Right forelimb (tissue), 1 donor: ENCODE results near the gene RETREG3.
"Not testable (repeated sequence)": the region's sequence is repeated elsewhere in the genome, so short reads cannot be mapped to it uniquely, and the experiment has no call there.

Source experiments
- DNase-seq: peaks from one replicate; pipeline ENCODE4 v3.0.0-alpha.2; 2018

Gene RETREG3

GRCh38 chr17:42609182-42609813 is at the start of gene RETREG3, which contains the start of gene TUBG1:
Gene RETREG3 (minus strand): TSS chr17:42609374. CDS start chr17:42609324, 50 bp downstream.
Gene TUBG1 (plus strand): TSS chr17:42609683. CDS start chr17:42609738, 55 bp downstream.
- DNase-seq: peak; percentile 99

GRCh38 chr17:42657824-42658588 is 48.8 kb upstream of the RETREG3 start:
- no peak for DNase-seq

- DNase-seq: no peak
Observed at GRCh38 chr17:42655528-42655927, 46.4 kb upstream of the RETREG3 start.

GRCh38 chr17:42653179-42654124 is 44.3 kb upstream of the RETREG3 start:
- DNase-seq: peak; percentile 84

- no peak for DNase-seq
Observed at GRCh38 chr17:42651392-42651791, 42.2 kb upstream of the RETREG3 start.

GRCh38 chr17:42647778-42648177 is 38.6 kb upstream of the RETREG3 start:
- DNase-seq: no peak

GRCh38 chr17:42642336-42642735 is 33.2 kb upstream of the RETREG3 start:
- no peak for DNase-seq

GRCh38 chr17:42640121-42640520 is 30.9 kb upstream of the RETREG3 start:
- no peak for DNase-seq

- DNase-seq: no peak
Observed at GRCh38 chr17:42639525-42640113, 30.4 kb upstream of the RETREG3 start.

GRCh38 chr17:42632949-42633444 is 23.8 kb upstream of the RETREG3 start:
- DNase-seq: no peak

GRCh38 chr17:42629411-42630009 is 20.3 kb upstream of the RETREG3 start:
- DNase-seq: no peak

GRCh38 chr17:42627032-42627764 is 18.0 kb upstream of the RETREG3 start:
- not testable (repeated sequence) for DNase-seq

GRCh38 chr17:42623732-42624596 is 14.8 kb upstream of the RETREG3 start:
- no peak for DNase-seq

- DNase-seq: no peak
Observed at GRCh38 chr17:42623271-42623670, 14.1 kb upstream of the RETREG3 start.

- DNase-seq: not testable (repeated sequence)
Observed at GRCh38 chr17:42621987-42622386, 12.8 kb upstream of the RETREG3 start.

GRCh38 chr17:42618442-42619150 is 9.4 kb upstream of the RETREG3 start:
- peak; percentile 63 for DNase-seq

GRCh38 chr17:42617956-42618431 is 8.8 kb upstream of the RETREG3 start:
- no peak for DNase-seq

- DNase-seq: no peak
Observed at GRCh38 chr17:42613699-42614295, 4.6 kb upstream of the RETREG3 start.

GRCh38 chr17:42612013-42612412 is 2.8 kb upstream of the RETREG3 start:
- DNase-seq: no peak
